GOT3 (cell line): ENCODE measurements around the gene TM9SF4.
A peak's percentile ranks its signal among the peaks of the same experiment; 100 is the strongest.

Source experiments
- DNase-seq: peaks from one replicate; lab custom pipeline; 2025; ENCODE audit warnings: mixed read lengths; lab: John Stamatoyannopoulos, UW

TM9SF4 gene

DNA sequence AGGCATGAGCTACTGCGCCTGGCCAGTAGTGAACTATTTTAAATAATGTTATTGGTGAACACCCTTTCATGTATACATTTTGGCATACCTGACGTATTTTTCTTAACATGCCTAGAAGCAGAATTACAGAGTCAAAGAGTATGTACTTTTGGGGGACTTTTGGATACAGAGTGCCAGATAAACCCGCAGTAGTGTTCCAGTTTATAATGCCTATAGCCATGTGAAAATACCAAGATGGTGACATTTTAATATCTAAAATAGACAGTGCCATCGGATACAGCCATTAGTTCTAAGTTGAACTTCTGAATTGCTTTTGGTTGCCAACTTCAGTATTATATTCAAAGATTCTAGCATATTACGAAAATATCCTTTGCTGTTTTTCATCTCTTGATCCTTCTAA is 20.3 kb downstream of the TM9SF4 start:
- DNase-seq, result no peak

DNA sequence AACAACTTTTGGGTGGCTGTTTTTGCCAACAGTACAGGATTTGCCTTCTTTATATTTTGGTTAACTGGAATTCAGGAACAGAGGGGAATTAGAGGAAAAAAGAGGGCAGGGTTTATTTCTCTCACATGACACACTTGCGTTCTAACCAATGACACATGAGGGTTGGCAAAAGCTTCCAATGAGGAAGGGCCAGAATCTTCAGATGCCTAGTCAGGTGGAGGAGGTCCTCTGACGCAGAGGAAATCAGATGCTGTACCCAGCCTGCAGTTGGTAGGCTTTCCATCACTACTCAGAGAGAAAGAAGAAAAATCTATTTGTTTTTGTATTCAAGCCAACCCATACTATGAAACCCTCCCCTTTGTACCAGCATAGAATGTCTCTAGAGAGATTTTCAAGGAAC is 20.8 kb downstream of the TM9SF4 start:
- no peak for DNase-seq

DNA sequence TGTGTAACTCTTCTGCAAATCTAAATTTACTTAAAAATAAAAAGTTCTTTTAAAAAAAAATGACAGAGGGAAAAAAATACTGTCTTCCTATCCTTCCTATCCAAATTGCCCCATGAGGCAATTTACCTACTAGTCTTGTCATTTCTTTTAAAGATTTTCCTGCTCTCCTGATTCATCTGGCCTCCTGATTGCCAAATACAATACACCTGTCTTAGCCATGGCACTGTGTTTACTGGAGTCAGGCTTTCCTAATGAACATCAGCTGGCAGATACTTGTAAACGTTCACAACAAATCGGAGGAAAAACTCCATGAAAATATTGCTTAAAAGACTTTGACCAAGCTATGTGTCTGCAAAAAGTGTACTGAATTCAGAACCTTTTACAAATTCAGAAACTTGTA is 21.5 kb downstream of the TM9SF4 start:
- DNase-seq, result no peak

DNA sequence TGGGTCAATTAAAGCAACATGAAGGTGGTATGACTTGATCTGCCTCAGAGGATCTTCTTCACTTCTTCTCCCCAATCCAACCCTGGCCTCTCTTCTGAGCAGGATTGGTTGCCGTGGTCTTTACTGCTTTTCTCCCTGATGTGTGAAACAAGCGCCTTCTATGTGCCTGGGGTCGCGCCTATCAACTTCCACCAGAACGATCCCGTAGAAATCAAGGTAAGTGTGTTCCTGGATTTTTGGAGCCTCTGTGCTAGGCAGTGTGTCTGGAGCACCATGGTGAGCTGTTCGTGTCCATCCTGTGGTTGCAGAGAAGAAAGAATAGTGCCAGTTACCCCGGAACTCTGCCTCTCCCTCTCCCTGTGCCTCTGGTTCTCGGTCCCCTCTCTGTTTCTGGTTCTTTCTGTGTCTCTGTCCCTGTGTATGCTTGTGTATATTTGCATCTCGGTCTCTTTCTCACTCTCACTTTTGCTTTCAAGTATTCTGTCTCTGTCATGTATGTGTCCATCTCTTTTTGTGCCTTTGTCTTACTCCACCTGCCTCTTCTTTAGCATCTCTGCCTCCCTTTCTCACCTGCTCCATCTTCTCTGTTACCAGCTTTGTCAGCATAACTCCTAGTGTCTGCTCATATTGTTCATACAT is 23.5 kb downstream of the TM9SF4 start:
- DNase-seq, result no peak

DNA sequence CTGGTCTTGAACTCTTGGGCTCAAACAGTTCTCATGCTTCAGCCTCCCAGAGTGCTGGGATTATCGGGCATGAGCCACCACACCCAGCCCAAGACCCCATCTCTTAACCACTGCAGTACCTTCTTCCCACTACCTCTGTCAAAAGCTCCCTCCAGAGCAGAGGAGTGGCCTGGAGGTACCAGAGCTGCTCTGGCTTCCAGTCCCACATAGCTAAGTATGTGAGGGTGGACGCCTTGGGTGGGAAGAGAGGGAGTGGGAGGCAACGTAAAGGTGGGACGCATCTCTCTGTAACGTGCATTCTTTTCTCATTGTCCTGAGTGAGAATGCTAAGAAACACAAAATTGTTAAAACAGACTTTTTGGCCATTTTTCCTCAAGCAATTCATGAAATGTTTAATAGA is 24.5 kb downstream of the TM9SF4 start:
- DNase-seq, result no peak

DNA sequence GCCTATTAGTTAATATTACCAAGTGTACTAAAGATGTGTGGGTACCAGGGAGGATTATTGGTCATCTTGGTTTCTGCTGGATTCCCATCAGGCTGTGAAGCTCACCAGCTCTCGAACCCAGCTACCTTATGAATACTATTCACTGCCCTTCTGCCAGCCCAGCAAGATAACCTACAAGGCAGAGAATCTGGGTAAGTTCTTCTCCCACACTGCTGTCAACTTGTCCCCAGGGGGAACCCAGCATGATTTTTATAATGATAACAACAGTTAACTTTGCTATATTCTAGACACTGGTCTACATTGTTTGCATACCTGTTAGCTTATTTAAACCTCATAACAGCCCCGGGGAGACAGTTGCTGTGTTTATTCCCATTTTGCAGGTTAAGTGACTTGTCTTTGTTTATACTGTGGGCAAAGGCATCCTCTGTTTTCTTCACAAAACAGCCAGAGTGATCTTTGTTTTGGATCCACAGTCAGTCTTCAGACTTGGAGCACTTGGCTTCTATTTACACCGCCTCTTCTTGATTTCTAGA is 26.5 kb downstream of the TM9SF4 start:
- DNase-seq, result no peak

DNA sequence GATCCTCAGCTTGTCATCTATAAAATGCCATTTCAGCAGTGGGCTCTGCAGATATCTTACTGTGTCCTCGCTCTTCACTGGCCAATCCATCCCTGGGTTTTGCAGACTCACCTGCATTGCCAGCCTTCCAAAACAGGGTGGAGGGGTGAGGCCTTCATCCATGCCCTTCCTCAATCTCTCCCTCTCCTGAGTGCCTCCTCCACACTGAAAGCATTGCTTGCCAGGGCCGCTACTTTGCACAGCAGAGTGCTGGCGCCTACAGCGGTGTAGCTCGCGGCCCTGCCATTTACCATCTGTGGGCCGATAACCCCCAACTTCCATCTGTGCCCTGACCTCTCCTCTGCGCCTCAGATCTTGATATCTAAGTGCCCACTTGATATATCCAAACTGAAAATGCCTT is 29.4 kb downstream of the TM9SF4 start:
- no peak for DNase-seq

DNA sequence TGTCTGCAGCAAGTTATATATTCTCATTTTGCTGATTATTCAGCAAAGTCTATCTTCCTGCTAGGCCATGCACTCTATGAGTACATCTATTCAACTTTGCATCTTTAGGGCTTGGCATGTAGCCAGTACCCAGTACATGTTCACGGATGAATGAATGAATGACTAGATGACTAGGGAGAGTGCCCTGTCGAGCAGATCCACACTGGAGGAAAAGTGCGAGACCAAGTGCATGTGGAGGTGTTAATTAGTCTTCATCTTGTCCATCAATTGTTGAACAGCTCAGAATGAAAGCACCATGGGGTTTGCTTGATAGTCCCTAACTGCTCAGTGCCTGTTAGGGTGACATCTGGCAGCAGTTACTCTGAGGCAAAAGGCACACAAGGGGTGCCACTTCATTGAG is 30.4 kb downstream of the TM9SF4 start:
- no peak for DNase-seq

DNA sequence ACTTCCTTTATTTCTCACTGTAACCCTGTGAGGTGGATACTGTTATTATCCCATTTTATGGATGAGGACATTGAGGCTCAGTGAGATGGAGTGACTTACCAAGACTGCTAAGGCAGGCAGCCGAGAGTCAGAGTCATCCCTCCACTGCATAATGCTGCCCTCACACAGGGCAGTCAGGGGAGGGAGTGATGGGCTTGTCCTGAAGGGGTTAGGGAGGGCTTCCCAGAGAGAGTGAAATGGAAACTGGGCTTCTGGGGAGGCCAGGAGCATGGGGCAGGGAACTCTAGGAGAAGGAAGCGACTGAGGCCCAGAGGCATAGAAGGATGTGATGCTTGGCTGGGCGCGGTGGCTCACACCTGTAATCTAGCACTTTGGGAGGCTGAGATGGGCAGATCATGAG is 31.1 kb downstream of the TM9SF4 start:
- DNase-seq, result no peak

DNA sequence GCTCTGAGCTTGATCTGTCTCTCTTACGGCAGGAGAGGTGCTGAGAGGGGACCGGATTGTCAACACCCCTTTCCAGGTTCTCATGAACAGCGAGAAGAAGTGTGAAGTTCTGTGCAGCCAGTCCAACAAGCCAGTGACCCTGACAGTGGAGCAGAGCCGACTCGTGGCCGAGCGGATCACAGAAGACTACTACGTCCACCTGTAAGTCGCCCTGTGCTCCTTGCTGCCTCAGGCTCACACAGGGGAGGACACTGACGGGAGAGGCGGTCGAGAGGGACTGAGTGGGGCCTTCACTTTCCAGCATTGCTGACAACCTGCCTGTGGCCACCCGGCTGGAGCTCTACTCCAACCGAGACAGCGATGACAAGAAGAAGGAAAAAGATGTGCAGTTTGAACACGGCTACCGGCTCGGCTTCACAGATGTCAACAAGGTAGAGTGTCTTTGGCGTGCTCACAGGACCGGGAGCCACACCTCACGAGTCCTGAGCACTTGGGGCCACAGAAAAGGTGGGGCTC is 32.0 kb downstream of the TM9SF4 start:
- DNase-seq, result no peak

DNA sequence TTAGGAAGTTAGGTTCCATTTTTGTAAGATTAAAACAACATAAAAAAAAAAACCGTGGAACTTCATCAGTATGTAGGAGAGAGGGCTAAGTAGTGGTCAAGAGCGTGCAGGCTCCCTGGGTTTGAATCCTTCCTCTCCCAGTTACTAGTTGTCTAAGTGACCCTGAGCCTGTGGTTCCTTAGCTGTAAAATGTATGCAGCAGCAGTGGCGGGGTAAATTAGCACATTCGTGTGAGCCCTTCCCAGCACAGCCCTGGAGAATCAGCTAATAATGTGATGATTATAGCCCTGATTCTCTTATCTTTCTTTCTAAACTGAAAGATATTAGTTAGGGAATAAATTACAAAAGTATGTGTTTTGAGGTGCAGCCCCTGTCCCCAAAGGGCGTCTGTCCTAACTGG is 32.6 kb downstream of the TM9SF4 start:
- no peak for DNase-seq

DNA sequence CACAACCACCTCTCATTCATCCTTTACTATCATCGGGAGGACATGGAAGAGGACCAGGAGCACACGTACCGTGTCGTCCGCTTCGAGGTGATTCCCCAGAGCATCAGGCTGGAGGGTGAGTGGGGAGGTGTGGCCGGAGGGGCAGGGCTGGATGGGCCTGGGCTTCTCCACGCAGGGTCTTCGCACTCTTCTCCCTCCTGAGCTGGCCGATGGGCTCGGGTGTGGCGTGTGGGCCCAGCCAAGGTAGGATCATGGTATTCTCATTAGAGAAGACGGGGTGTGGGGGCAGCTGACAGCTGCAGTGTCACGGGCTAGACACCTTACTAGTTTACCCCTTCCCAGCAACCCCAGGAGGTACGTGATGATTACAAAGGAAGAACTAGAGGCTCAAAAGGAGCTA is 33.5 kb downstream of the TM9SF4 start:
- DNase-seq, result no peak

DNA sequence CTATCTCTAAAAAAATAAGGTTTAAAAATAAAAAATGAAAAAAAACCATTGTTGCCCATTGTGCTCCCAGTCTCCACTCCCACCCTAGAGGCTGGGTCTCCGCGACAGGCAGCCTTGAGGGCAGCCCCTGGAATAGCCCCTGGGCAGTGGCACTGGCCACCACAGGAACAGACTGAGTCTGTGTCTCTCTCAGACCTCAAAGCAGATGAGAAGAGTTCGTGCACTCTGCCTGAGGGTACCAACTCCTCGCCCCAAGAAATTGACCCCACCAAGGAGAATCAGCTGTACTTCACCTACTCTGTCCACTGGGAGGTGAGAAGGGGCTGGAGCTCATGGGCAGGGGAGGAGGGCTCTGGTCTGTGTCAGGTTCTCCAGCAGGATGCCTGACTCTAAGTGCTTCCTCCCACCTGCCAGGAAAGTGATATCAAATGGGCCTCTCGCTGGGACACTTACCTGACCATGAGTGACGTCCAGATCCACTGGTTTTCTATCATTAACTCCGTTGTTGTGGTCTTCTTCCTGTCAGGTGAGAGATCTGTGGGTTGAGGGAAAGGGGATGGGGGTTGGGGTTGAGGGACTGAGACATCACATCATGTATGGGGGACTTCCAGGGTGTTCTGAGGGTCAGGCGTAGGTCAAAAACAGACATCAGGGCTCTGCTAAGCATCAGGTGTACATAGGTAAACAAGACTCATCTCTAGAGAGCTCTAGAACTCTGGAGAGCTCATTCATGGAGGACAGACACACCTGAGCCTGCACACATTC is 35.6 kb downstream of the TM9SF4 start:
- DNase-seq, result no peak

DNA sequence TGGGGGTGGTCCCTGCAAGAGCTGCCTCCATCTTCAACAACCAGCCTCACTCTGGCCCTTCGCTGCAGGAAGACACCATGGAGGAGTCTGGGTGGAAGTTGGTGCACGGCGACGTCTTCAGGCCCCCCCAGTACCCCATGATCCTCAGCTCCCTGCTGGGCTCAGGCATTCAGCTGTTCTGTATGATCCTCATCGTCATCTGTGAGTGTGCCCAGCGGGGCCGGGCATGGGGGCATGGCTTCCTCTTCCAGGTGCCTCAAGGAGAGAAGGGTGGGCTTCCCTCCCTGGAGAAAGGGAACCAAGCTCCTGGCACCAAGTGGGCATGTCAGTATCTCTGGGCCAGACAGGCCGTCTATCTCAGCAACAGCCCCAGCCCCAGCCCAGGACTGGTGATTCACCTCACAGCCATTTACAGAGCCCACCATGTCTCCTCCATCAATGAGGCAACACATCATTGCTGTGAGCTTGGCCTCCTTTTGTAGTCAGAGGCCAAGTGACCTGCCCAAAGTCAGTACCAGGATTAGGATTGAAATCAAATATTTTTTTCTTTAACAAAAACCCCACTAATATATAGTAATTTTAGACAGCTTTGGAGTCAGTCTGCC is 40.2 kb downstream of the TM9SF4 start:
- DNase-seq, result no peak

DNA sequence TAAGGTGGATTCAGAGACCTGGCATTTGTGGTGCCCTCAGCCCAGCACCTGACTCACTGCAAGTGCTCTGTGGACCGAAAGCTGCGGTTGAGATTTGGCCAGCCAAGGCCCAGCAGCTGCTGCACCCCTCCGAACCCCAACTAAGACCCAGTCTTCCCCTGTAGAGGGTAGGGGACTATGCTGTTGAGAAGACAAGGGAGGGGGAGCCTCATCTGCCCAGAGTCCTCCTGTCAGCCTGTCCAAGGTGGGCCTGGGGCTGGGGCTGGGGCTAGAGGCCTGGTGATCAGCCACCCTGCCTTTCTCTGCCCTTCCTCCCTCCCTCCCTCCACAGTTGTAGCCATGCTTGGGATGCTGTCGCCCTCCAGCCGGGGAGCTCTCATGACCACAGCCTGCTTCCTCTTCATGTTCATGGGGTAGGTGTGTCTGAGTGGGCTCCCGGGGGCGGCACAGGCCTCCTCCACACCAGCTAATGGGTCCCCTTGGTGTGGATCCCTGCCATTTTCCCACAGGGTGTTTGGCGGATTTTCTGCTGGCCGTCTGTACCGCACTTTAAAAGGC is 40.9 kb downstream of the TM9SF4 start:
- no peak for DNase-seq

DNA sequence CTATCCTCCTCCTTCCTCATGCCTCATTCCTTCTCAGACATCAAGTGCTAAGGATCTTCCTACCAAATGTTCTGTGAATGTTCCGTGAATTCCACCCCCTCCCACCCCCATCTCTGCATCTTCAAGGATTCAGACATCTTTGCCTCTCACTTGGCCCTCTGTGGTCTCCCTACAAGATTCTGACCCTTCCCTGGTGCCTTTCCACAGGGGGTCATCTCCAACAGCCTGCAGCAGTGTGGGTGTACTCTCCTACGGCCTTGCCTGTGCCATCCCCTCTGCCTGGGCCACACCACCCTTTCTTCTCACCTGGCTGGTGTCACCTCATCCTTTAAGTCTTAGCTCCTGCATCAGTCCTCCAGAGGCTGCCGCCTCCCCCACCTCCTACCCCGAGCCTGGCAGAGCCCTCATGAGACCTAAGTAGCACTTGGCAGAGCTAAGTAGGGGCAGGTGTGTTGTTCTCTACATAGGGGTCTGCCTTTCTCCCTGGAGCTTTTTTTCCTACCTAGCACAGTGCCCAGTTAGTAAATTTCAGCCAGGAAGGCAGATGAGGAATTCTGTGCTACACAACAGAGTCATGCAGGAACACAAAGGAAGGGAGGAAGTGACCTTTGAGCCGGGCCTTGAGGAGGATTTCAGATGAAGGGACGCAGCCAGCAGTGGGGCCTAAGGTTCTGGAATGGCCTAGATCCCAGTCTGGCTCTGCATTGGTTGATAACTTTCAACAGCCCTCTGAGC is 43.1 kb downstream of the TM9SF4 start:
- no peak for DNase-seq

DNA sequence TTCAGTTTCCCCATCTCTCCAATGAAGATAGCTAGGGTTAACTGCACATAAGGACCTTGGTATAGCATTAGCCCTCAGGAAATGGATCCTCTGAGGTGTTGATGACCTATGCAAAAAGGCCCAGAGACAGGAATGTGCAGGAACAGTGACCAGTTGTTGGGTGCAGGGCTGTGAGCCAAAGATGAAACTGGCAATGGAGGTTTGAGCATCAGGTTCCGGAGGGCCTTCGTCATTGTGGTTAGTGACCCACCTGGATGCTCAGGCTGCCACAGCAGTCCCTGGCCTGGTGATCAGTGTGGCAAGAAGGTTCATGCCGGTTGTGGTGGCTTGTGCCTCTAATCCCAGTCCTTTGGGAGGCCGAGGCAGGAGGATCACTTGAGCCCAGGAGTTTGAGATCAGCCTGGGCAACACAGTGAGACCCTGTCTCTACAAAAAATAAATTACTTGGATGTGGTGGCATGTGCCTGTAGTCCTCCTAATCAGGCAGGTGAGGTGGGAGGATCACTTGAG is 43.7 kb downstream of the TM9SF4 start:
- DNase-seq, result no peak

DNA sequence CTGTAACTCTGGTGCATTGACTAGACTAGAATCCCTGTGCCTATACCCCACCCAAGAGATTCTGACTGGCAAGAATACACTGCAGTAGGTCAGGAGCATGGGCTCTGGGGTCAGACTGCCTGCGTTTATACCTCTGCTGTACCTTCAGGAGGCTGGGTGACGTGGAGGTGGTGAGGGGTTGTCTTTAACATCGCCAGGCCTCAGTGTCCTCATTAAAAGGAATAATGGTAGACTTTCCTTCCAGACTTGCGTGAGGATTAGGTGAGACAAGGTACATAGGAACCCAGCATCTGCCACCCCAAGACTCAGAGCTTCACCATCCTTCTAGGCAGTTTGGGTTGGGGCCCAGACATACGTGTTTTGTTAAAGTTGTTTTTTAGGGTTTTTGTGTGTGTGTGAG is 44.3 kb downstream of the TM9SF4 start:
- no peak for DNase-seq

DNA sequence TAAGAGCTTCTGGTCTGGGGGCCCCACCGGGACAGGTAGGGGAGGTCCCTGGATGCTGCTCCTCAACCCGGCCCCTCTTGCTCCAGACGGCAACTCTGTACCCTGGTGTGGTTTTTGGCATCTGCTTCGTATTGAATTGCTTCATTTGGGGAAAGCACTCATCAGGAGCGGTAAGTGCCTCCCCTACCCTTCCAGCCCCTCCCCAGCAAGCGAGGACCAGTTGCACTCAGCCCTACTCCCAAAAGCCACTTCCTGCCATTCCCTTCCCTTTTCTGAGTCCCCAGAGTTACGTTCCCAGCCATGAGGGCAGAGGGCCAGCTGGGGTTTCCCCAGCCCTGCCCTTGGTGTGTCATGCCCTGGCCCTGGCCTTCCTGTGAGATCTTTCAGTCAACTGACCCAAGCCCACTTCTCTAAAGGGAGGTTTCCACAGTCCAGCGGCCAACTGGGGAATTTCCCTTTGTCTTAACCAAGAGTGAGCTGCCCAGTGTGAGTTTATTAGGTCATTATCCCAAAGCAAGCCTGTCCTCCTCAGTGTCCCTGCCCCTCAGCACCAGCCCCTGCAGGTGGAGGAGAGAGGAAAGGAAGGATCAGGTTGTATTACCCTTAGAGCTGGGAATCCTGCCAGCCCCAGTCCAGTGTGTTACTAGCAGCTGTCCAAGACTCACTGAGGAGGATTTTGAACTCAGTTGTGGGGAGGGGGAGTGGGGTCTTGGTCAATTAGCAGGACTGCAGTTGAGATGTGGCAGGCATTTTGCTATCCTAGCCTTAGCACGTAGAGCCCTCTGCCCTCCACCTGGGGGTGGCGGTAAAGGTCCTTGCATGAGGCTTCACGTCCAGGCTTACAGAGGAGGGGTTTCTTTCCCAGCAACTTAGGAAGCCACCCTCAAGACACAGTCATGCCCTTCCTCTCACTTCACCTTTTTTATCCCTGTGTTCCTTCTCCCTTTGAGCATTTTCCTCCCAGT is 45.8 kb downstream of the TM9SF4 start:
- peak; percentile 71 for DNase-seq

DNA sequence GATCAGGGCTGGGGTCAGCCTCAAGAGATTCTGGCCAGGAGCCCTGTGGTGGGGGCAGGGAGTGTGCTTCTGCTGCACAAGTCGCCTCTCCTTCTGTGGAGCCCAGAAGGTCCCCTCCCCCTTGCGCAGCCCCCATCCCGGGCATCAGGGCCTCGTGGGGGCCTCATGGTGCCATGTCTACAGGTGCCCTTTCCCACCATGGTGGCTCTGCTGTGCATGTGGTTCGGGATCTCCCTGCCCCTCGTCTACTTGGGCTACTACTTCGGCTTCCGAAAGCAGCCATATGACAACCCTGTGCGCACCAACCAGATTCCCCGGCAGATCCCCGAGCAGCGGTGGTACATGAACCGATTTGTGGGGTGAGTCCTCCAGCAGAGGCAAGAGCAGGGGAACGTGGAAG is 48.1 kb downstream of the TM9SF4 start:
- DNase-seq, result no peak

DNA sequence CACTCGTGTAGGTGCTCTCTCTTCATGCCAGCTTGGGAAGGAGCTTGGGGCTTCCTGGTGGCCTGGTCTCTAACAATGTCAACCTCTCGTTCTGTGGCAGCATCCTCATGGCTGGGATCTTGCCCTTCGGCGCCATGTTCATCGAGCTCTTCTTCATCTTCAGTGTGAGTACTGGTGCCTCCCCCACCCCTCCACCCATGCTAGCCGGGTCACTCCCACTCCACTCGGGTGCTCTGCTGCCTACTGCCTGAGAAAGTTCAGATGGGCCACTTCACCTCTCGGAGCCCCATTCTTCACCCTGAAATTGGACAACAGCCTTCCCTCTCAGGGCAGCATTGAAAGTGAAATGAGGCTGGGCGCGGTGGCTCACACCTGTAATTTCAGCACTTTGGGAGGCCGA is 48.8 kb downstream of the TM9SF4 start:
- no peak for DNase-seq
